Measurements from ENCODE around the gene OSGEPL1.
"Not testable (repeated sequence)": the region's sequence is repeated elsewhere in the genome, so short reads cannot be mapped to it uniquely, and the experiment has no call there.

The OSGEPL1 gene

GRCh38 chr2:189783927-189784867 is 21.6 kb upstream of the OSGEPL1 start, which contains the start of the genes ORMDL1 and PMS1:
ORMDL1 (minus strand) TSS chr2:189784339; CDS start chr2:189782595, 1,744 bp downstream.
PMS1 (plus strand) TSS chr2:189784450; CDS start chr2:189791810, 7,360 bp downstream.
- Histone ChIP-seq H3K4me3 (ENCODE audit: low read length in 2 of 2) (peak within 1 kb of the TSS; percentile 94 to 95), H3K36me3 (ENCODE audit: control insufficient read depth in 2 of 2, insufficient read depth in 2 of 2, low read length in 2 of 2) (peaks cover 13% of the 10 kb centered on the region in 2 donors), H3K4me1 (ENCODE audit: control insufficient read depth in 2 of 2, insufficient read depth in 2 of 2, low read length in 2 of 2) (peaks cover 11 to 16% of the 10 kb centered on the region in 2 donors), H3K9ac (ENCODE audit: low read depth in 1 of 2, low read length in 2 of 2) (peak within 1 kb of the TSS; percentile 92 to 94), H3K27ac (ENCODE audit: low read depth in 2 of 2, low read length in 2 of 2) (peak within 1 kb of the TSS; percentile 96 to 97), H3K9me3 (ENCODE audit: control insufficient read depth in 2 of 2, low read length in 2 of 2) (no peaks in the 10 kb centered on the region), H3K27me3 (ENCODE audit: control insufficient read depth in 2 of 2, insufficient read depth in 2 of 2, low read length in 2 of 2) (no peaks in the 10 kb centered on the region)

GRCh38 chr2:189783451-189783926 is 20.9 kb upstream of the OSGEPL1 start:
- peak overlapping the region; percentile 94 to 95 for H3K4me3 ChIP-seq (ENCODE audit: low read length in 2 of 2)
- H3K9ac ChIP-seq (ENCODE audit: low read depth in 1 of 2, low read length in 2 of 2), result peak overlapping the region; percentile 92 to 94
- H3K4me1 ChIP-seq (ENCODE audit: control insufficient read depth in 2 of 2, insufficient read depth in 2 of 2, low read length in 2 of 2), result peaks cover 11 to 16% of the 10 kb centered on the region in 2 donors
- H3K36me3 ChIP-seq (ENCODE audit: control insufficient read depth in 2 of 2, insufficient read depth in 2 of 2, low read length in 2 of 2), result peaks cover 13 to 17% of the 10 kb centered on the region in 2 donors
- peak overlapping the region; percentile 96 to 97 for H3K27ac ChIP-seq (ENCODE audit: low read depth in 2 of 2, low read length in 2 of 2)
- H3K27me3 ChIP-seq (ENCODE audit: control insufficient read depth in 2 of 2, insufficient read depth in 2 of 2, low read length in 2 of 2), result no peaks in the 10 kb centered on the region
- H3K9me3 ChIP-seq (ENCODE audit: control insufficient read depth in 2 of 2, low read length in 2 of 2), result no peaks in the 10 kb centered on the region

- H3K9ac ChIP-seq (ENCODE audit: low read depth in 1 of 2, low read length in 2 of 2), result no peak overlapping the region
- no peak overlapping the region for H3K27ac ChIP-seq (ENCODE audit: low read depth in 2 of 2, low read length in 2 of 2)
- no peaks in the 10 kb centered on the region for H3K27me3 ChIP-seq (ENCODE audit: control insufficient read depth in 2 of 2, insufficient read depth in 2 of 2, low read length in 2 of 2)
- H3K9me3 ChIP-seq (ENCODE audit: control insufficient read depth in 2 of 2, low read length in 2 of 2), result no peaks in the 10 kb centered on the region
- peaks cover 13 to 22% of the 10 kb centered on the region in 2 donors for H3K36me3 ChIP-seq (ENCODE audit: control insufficient read depth in 2 of 2, insufficient read depth in 2 of 2, low read length in 2 of 2)
- H3K4me1 ChIP-seq (ENCODE audit: control insufficient read depth in 2 of 2, insufficient read depth in 2 of 2, low read length in 2 of 2), result peaks cover 11 to 16% of the 10 kb centered on the region in 2 donors
- H3K4me3 ChIP-seq (ENCODE audit: low read length in 2 of 2), result peak overlapping the region in 1 of 2 donors; percentile 95
These were observed 19.7 kb upstream of the OSGEPL1 start for GRCh38 chr2:189782221-189782671.

- Histone ChIP-seq H3K27me3 (ENCODE audit: control insufficient read depth in 2 of 2, insufficient read depth in 2 of 2, low read length in 2 of 2) (no peaks in the 10 kb centered on the region), H3K4me3 (ENCODE audit: low read length in 2 of 2) (no peak overlapping the region), H3K27ac (ENCODE audit: low read depth in 2 of 2, low read length in 2 of 2) (no peak overlapping the region), H3K9ac (ENCODE audit: low read depth in 1 of 2, low read length in 2 of 2) (no peak overlapping the region), H3K9me3 (ENCODE audit: control insufficient read depth in 2 of 2, low read length in 2 of 2) (no peaks in the 10 kb centered on the region), H3K36me3 (ENCODE audit: control insufficient read depth in 2 of 2, insufficient read depth in 2 of 2, low read length in 2 of 2) (peaks cover 47 to 58% of the 10 kb centered on the region in 2 donors), H3K4me1 (ENCODE audit: control insufficient read depth in 2 of 2, insufficient read depth in 2 of 2, low read length in 2 of 2) (no peaks in the 10 kb centered on the region)
These were observed 9.6 kb upstream of the OSGEPL1 start for GRCh38 chr2:189772212-189772611.

- Histone ChIP-seq H3K4me3 (ENCODE audit: low read length in 2 of 2) (no peak overlapping the region), H3K4me1 (ENCODE audit: control insufficient read depth in 2 of 2, insufficient read depth in 2 of 2, low read length in 2 of 2) (no peaks in the 10 kb centered on the region), H3K9me3 (ENCODE audit: control insufficient read depth in 2 of 2, low read length in 2 of 2) (no peaks in the 10 kb centered on the region), H3K36me3 (ENCODE audit: control insufficient read depth in 2 of 2, insufficient read depth in 2 of 2, low read length in 2 of 2) (peaks cover 47 to 52% of the 10 kb centered on the region in 2 donors), H3K9ac (ENCODE audit: low read depth in 1 of 2, low read length in 2 of 2) (no peak overlapping the region), H3K27me3 (ENCODE audit: control insufficient read depth in 2 of 2, insufficient read depth in 2 of 2, low read length in 2 of 2) (no peaks in the 10 kb centered on the region), H3K27ac (ENCODE audit: low read depth in 2 of 2, low read length in 2 of 2) (no peak overlapping the region)
These were observed 8.2 kb upstream of the OSGEPL1 start for GRCh38 chr2:189770590-189771322.

GRCh38 chr2:189763908-189764661 is 1.5 kb upstream of the OSGEPL1 start:
- no peaks in the 10 kb centered on the region for H3K27me3 ChIP-seq (ENCODE audit: control insufficient read depth in 2 of 2, insufficient read depth in 2 of 2, low read length in 2 of 2)
- no peak overlapping the region for H3K9ac ChIP-seq (ENCODE audit: low read depth in 1 of 2, low read length in 2 of 2)
- H3K27ac ChIP-seq (ENCODE audit: low read depth in 2 of 2, low read length in 2 of 2), result no peak overlapping the region
- peak overlapping the region in 1 of 2 donors; percentile 99 for H3K4me3 ChIP-seq (ENCODE audit: low read length in 2 of 2)
- peaks cover 4 to 8% of the 10 kb centered on the region in 2 donors for H3K4me1 ChIP-seq (ENCODE audit: control insufficient read depth in 2 of 2, insufficient read depth in 2 of 2, low read length in 2 of 2)
- no peaks in the 10 kb centered on the region for H3K9me3 ChIP-seq (ENCODE audit: control insufficient read depth in 2 of 2, low read length in 2 of 2)
- H3K36me3 ChIP-seq (ENCODE audit: control insufficient read depth in 2 of 2, insufficient read depth in 2 of 2, low read length in 2 of 2), result no peaks in the 10 kb centered on the region

- Histone ChIP-seq H3K27ac (ENCODE audit: low read depth in 2 of 2, low read length in 2 of 2) (peak overlapping the region; percentile 71 to 87), H3K4me1 (ENCODE audit: control insufficient read depth in 2 of 2, insufficient read depth in 2 of 2, low read length in 2 of 2) (peaks cover 4 to 8% of the 10 kb centered on the region in 2 donors), H3K27me3 (ENCODE audit: control insufficient read depth in 2 of 2, insufficient read depth in 2 of 2, low read length in 2 of 2) (no peaks in the 10 kb centered on the region), H3K36me3 (ENCODE audit: control insufficient read depth in 2 of 2, insufficient read depth in 2 of 2, low read length in 2 of 2) (no peaks in the 10 kb centered on the region), H3K9me3 (ENCODE audit: control insufficient read depth in 2 of 2, low read length in 2 of 2) (no peaks in the 10 kb centered on the region), H3K4me3 (ENCODE audit: low read length in 2 of 2) (peak overlapping the region; percentile 90 to 99), H3K9ac (ENCODE audit: low read depth in 1 of 2, low read length in 2 of 2) (peak overlapping the region; percentile 76 to 94)
These were observed 402 bp downstream of the OSGEPL1 start for GRCh38 chr2:189762229-189762550.

GRCh38 chr2:189760154-189760553 is 2.4 kb downstream of the OSGEPL1 start:
- not testable (repeated sequence) for H3K27ac ChIP-seq (ENCODE audit: low read depth in 2 of 2, low read length in 2 of 2); H3K36me3 ChIP-seq (ENCODE audit: control insufficient read depth in 2 of 2, insufficient read depth in 2 of 2, low read length in 2 of 2); H3K9ac ChIP-seq (ENCODE audit: low read depth in 1 of 2, low read length in 2 of 2); H3K4me3 ChIP-seq (ENCODE audit: low read length in 2 of 2); H3K4me1 ChIP-seq (ENCODE audit: control insufficient read depth in 2 of 2, insufficient read depth in 2 of 2, low read length in 2 of 2); H3K27me3 ChIP-seq (ENCODE audit: control insufficient read depth in 2 of 2, insufficient read depth in 2 of 2, low read length in 2 of 2); H3K9me3 ChIP-seq (ENCODE audit: control insufficient read depth in 2 of 2, low read length in 2 of 2)

GRCh38 chr2:189756311-189756952 is 6.2 kb downstream of the OSGEPL1 start:
- Histone ChIP-seq H3K4me3 (ENCODE audit: low read length in 2 of 2) (no peak overlapping the region), H3K9me3 (ENCODE audit: control insufficient read depth in 2 of 2, low read length in 2 of 2) (no peaks in the 10 kb centered on the region), H3K9ac (ENCODE audit: low read depth in 1 of 2, low read length in 2 of 2) (no peak overlapping the region), H3K4me1 (ENCODE audit: control insufficient read depth in 2 of 2, insufficient read depth in 2 of 2, low read length in 2 of 2) (no peaks in the 10 kb centered on the region), H3K27me3 (ENCODE audit: control insufficient read depth in 2 of 2, insufficient read depth in 2 of 2, low read length in 2 of 2) (no peaks in the 10 kb centered on the region), H3K27ac (ENCODE audit: low read depth in 2 of 2, low read length in 2 of 2) (no peak overlapping the region), H3K36me3 (ENCODE audit: control insufficient read depth in 2 of 2, insufficient read depth in 2 of 2, low read length in 2 of 2) (peaks cover 10 to 11% of the 10 kb centered on the region in 2 donors)
